Fibroblast of villous mesenchyme (primary cell): ENCODE measurements around the gene JUN. TPM values are rescaled to one million over a fixed set of nuclear protein-coding genes. Genes with fewer than 3 reads are reported as not detected.

Experiments
- DNase-seq: peaks from one replicate; pipeline ENCODE4 v3.0.0-alpha.2; 2010; ENCODE audit warnings: low read depth
- H3K4me3 ChIP-seq: 2 replicates; pipeline ENCODE4 v1.5.1; 2011; ENCODE audit warnings: low read depth, mild to moderate bottlenecking, low read length
- total RNA-seq: library from RNA; depleted of rRNA; stranded (reverse); fragments of >200 nt; gene quantifications from 2 replicates; pipeline ENCODE4 v1.2.3, GENCODE V29; 2012
- TF ChIP-seq, protein P1 (sequence below): IDR thresholded peaks from 2 replicates; pipeline ENCODE4 v1.5.1; 2012; ENCODE audit warnings: low read depth, mild to moderate bottlenecking, low read length; ENCODE audit not compliant: insufficient read depth

JUN gene
- total RNA-seq, 1 donor = 84.6 TPM

DNA sequence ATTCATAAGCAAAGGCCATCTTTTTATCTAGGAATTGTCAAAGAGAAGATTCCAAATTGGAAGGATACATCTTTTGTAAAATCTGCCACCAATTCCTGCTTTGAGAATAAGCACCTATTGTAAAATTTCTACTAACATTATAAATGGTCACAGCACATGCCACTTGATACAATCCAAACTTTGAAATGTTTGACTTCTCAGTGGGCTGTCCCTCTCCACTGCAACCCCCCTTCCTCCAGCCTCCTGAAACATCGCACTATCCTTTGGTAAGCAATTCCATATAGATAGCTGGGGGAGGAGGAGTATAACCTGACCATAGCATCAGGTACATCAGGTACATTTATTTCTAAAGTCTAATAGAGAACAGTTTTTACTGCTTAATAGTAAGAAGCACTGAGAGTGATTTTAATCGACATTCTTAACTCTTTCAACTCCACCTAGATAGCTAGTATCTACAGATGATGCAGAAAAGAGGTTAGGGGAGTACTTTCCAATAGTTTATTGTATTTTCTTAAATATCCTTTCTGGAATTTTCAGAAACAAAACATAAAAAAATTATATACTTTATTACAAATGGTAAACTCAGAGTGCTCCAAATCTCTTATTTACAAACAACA is 2.9 kb downstream of the JUN start:
- peak; percentile 52 for DNase-seq
- TF ChIP-seq, protein P1, sequence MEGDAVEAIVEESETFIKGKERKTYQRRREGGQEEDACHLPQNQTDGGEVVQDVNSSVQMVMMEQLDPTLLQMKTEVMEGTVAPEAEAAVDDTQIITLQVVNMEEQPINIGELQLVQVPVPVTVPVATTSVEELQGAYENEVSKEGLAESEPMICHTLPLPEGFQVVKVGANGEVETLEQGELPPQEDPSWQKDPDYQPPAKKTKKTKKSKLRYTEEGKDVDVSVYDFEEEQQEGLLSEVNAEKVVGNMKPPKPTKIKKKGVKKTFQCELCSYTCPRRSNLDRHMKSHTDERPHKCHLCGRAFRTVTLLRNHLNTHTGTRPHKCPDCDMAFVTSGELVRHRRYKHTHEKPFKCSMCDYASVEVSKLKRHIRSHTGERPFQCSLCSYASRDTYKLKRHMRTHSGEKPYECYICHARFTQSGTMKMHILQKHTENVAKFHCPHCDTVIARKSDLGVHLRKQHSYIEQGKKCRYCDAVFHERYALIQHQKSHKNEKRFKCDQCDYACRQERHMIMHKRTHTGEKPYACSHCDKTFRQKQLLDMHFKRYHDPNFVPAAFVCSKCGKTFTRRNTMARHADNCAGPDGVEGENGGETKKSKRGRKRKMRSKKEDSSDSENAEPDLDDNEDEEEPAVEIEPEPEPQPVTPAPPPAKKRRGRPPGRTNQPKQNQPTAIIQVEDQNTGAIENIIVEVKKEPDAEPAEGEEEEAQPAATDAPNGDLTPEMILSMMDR = no peak
- peak overlapping the region; percentile 97 for H3K4me3 ChIP-seq

DNA sequence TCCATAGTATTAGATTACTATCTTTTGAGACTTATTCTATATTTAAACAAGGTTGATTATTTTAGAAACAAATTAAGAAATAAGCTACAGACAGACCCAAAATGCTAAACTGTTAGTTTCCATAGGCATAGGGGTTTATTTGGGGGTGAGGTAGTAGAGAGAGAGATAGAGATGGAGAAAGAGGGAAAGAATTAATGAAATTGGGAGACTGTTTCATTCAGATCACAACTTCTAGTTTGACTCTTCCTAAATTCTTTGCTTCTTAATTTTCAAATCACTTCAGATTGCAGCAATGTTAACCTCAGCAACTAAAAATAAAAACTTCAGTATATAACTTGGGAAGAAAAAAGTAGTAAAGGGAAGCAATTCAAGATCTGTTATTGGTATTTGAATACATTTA is 3.4 kb downstream of the JUN start:
- DNase-seq = no peak
- TF ChIP-seq, protein P1 = no peak
- H3K4me3 ChIP-seq = peak overlapping the region; percentile 97

DNA sequence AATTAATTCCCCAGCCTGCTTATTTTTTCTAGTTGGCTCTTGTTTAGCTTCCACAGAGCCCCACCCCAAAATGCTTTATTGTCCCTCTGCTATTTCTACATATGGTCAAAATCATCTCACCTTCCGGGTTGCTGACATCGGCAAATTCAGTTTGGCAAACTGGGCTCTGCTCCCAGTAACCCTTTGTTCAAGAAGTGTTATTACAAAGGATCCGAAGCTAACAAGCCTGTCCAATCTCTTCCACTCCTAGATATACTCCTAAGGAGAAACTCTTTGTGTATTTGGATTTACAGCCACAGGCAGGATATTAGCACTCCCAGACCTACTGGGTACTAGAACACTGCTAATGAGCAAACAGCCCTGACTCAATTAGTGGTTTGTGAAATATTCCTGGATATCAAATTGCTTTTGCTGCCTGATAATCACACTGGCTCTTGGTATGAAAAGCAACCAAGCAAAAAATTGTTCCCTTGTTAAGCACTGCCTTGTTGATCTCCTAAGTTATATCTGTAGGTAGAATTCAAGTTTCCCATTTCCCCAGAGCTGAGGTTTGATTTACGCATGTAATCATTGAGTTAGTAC is 4.0 kb downstream of the JUN start:
- H3K4me3 ChIP-seq = peak overlapping the region; percentile 6
- peak; percentile 80 for DNase-seq
- TF ChIP-seq, protein P1 = no peak

DNA sequence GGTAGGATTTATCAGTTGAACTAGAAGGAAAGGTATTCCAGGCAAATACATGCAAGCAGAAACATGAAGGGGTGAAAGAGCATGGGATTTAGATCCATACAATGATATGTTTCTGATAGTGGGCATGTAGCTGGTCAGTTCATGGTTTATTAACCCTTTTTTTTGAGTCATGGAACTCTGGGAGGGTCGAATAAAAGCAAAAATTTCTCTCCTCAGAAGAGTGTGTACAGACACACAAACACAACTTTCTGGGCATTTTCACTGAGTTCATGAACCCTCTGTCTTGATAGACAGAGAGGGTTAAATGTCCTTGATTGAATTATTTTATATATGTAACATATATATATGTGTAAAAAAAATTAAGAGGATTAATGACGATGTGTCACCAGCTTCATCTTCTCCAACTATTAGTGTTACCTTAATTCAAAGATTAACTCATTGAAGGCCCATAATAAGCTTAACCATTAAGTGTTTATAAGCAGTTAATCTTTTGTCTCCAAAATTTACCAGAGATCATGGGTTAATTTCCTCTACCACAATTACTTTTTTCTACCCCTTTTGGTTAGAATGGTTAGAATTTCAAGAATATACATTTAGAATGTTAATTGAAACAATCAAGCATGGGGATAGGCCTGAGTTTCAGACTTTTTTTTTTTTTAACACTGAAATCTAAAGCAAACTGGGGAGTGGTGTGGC is 4.6 kb downstream of the JUN start:
- TF ChIP-seq, protein P1 = no peak
- no peak for DNase-seq
- no peak overlapping the region for H3K4me3 ChIP-seq

DNA sequence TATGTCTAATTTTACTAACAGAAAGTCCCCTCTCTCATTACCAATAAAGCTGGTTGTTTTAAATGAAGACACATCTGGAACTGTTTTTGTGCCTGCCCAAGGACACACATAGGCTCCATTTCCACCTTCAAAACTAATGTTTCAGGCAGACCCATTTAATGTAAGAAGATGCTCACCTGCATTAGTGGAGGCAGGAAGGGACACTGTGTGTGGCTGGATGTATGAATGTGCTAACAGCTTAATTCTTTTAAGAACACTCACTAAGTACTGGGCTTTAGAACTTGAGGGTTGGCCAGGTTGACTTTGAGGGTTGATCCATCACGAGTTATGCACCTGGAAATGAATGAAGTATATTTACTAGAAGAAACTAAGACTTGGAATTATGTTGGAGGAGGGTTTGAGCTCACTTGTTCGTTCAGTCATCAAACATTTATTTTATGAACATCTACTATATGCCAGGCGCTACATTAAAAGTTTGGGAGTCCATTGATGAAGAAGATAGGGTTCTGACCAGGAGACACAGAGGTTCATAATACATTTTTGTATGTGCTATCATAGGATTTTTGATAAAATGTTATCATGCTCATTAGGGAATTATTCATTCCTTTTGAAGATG is 5.4 kb downstream of the JUN start:
- TF ChIP-seq, protein P1 = no peak
- H3K4me3 ChIP-seq = no peak overlapping the region
- no peak for DNase-seq

DNA sequence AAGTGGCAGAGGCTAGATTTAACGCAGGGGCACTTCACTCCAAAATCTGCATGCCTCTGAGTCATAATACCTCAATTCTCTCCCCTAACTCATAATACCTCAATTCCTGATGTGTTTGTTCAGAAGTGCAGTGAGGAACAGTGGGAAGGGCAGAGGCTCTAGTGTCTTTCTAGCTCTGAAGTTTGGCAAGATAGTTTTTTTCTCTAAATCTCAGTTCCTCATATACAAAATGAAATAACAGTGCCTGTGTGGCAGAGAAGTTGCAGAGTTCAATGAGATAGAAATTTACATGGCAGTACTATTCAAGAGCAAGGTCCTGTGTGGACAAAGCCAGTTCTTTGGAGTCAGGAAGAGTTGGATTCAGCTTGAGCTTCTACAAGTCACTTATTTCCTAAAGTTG is 9.8 kb downstream of the JUN start:
- no peak for DNase-seq
- TF ChIP-seq, protein P1 = no peak

More for the DNA sequence above, 9.8 kb downstream of the JUN start:
- no peak overlapping the region for H3K4me3 ChIP-seq
